Measurements from ENCODE around the gene INSIG1.

DNA sequence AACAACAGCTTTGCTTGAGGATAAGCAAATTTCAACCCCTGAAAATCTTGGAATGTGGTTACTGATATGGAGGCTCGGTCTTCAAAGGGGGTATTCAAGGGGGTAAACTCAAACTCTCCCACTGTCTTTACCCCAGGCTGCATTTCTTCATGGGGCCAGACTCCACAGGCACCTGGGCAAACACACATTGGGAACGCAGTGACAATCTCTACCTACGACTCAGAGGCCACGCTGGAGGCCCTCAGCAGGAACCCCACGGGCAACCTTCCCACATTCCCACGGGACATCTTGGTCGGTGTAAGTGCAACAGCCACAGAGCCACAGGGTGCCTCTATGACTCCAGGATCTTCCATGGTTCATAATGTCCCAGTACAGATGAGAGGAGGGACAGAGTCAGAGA is 2.2 kb upstream of the INSIG1 start:
- TF ChIP-seq, protein P1, sequence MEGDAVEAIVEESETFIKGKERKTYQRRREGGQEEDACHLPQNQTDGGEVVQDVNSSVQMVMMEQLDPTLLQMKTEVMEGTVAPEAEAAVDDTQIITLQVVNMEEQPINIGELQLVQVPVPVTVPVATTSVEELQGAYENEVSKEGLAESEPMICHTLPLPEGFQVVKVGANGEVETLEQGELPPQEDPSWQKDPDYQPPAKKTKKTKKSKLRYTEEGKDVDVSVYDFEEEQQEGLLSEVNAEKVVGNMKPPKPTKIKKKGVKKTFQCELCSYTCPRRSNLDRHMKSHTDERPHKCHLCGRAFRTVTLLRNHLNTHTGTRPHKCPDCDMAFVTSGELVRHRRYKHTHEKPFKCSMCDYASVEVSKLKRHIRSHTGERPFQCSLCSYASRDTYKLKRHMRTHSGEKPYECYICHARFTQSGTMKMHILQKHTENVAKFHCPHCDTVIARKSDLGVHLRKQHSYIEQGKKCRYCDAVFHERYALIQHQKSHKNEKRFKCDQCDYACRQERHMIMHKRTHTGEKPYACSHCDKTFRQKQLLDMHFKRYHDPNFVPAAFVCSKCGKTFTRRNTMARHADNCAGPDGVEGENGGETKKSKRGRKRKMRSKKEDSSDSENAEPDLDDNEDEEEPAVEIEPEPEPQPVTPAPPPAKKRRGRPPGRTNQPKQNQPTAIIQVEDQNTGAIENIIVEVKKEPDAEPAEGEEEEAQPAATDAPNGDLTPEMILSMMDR (IDR thresholded peaks at IDR 0.05) = no peak
- TF ChIP-seq POLR2A (IDR thresholded peaks at IDR 0.05) = no peak
